Lung (tissue), 12 donors: Measurements from ENCODE around the gene FGF1. TPM values are rescaled to one million over a fixed set of nuclear protein-coding genes. Genes with fewer than 3 reads are reported as not detected.

Experiments used
- ATAC-seq: fragments of 200-7000 bp; cut with Tn5 transposase; one replicate; pipeline ENCODE4 v1.9.1; 2020; ENCODE audit warnings: moderate number of reproducible peaks; ENCODE audit not compliant: insufficient read depth, low FRiP score
- DNase-seq, 3 donors: peaks; one replicate each; pipeline ENCODE4 v3.0.0-alpha.2; 2013 to 2017
- H3K27ac ChIP-seq, 2 donors: one replicate each; pipeline ENCODE4 v1.5.1; 2013; ENCODE audit warnings: mild to moderate bottlenecking in 2 of 2, moderate library complexity in 2 of 2, control low read depth in 1 of 2, inconsistent platforms in 1 of 2, low read depth in 1 of 2, low read length in 1 of 2
- H3K27me3 ChIP-seq, 3 donors: one replicate each; pipeline ENCODE4 v1.5.1; 2013; ENCODE audit warnings: low read length in 2 of 3; ENCODE audit not compliant: control insufficient read depth in 3 of 3, insufficient read depth in 3 of 3
- H3K36me3 ChIP-seq, 4 donors: one replicate each; pipeline ENCODE4 v1.5.1; 2013; ENCODE audit warnings: low read length in 4 of 4, mild to moderate bottlenecking in 1 of 4, moderate library complexity in 1 of 4; ENCODE audit not compliant: control insufficient read depth in 4 of 4, insufficient read depth in 4 of 4
- H3K4me1 ChIP-seq, 5 donors: one replicate each; pipeline ENCODE4 v1.5.1; 2013; ENCODE audit warnings: low read length in 5 of 5, mild to moderate bottlenecking in 2 of 5, moderate library complexity in 1 of 5; ENCODE audit not compliant: control insufficient read depth in 5 of 5, insufficient read depth in 5 of 5
- H3K4me3 ChIP-seq: one replicate; pipeline ENCODE4 v1.5.1; 2013; ENCODE audit warnings: mild to moderate bottlenecking, control low read depth, moderate library complexity
- H3K9ac ChIP-seq, 2 donors: one replicate each; pipeline ENCODE4 v1.5.1; 2013; ENCODE audit warnings: low read length in 2 of 2, control low read depth in 1 of 2; ENCODE audit not compliant: insufficient read depth in 1 of 2
- H3K9me3 ChIP-seq, 4 donors: one replicate each; pipeline ENCODE4 v1.5.1; 2013; ENCODE audit warnings: low read length in 3 of 4, mild to moderate bottlenecking in 1 of 4, moderate library complexity in 1 of 4; ENCODE audit not compliant: control insufficient read depth in 4 of 4, insufficient read depth in 3 of 4
- CTCF ChIP-seq: IDR thresholded peaks from 2 replicates; pipeline ENCODE4 v1.5.1; 2012; ENCODE audit warnings: mild to moderate bottlenecking; ENCODE audit errors: control extremely low read depth, extremely low read depth
- WGBS, 2 donors: extraction: QIAGEN DNeasy Blood & Tissue Kit; methylation state at CpG; one replicate each; pipeline ENCODE4 v1.1.7; 2013; 5-methylcytosine and 5-hydroxymethylcytosine counted together
- polyA plus RNA-seq, 2 donors: library from polyadenylated mRNA; stranded (reverse); fragments of 200-250 nt; gene quantifications; one replicate each; pipeline ENCODE4 v1.2.1, GENCODE V29; 2013
- total RNA-seq, 2 donors: library from RNA; depleted of rRNA in 1 of 2; stranded (reverse); fragments of >200 nt in 1 of 2; gene quantifications; one replicate each; pipeline ENCODE4 v1.2.1, GENCODE V29; 2014 to 2021
- donor health status: control.
- donor health status: control.
- donor health status: Bipolar disorder and iron deficiency.
- donor health status: healthy.
- donor health status: DM: yes; HTN: yes; CAD: no.

FGF1 gene
- total and polyA plus RNA-seq, 4 donors: 0.47 to 1.4 (median 1.0) TPM

GRCh38 chr5:142671266-142671665 is 14.6 kb downstream of the FGF1 start:
- peaks cover 0 to 16% (median 4%) of the 10 kb centered on the region in 5 donors for H3K4me1 ChIP-seq
- H3K36me3 ChIP-seq: no peaks in the 10 kb centered on the region
- H3K9me3 ChIP-seq: no peaks in the 10 kb centered on the region
- no peak overlapping the region for H3K27ac ChIP-seq
- no peak overlapping the region for H3K9ac ChIP-seq
- H3K27me3 ChIP-seq: no peaks in the 10 kb centered on the region
- ATAC-seq (no peak), DNase-seq (peak in 2 of 3 donors; percentile 23 to 29)
- WGBS, 2 donors: 76 to 79% methylated on average over 3 of the region's 3 CpGs
- no peak overlapping the region for H3K4me3 ChIP-seq
- no peak for TF ChIP-seq CTCF

GRCh38 chr5:142670804-142671203 is 15.1 kb downstream of the FGF1 start:
- 76 to 87% methylated on average over 2 of the region's 2 CpGs for WGBS, 2 donors
- no peak for ATAC-seq
- DNase-seq: peak in 2 of 3 donors; percentile 67 to 79
- no peaks in the 10 kb centered on the region for H3K9me3 ChIP-seq
- no peak for TF ChIP-seq CTCF
- no peak overlapping the region for H3K9ac ChIP-seq
- peaks cover 0 to 16% (median 4%) of the 10 kb centered on the region in 5 donors for H3K4me1 ChIP-seq
- H3K27ac ChIP-seq: no peak overlapping the region
- no peaks in the 10 kb centered on the region for H3K27me3 ChIP-seq
- H3K36me3 ChIP-seq: no peaks in the 10 kb centered on the region
- no peak overlapping the region for H3K4me3 ChIP-seq

GRCh38 chr5:142669477-142669876 is 16.4 kb downstream of the FGF1 start:
- TF ChIP-seq CTCF: no peak
- ATAC-seq: no peak

GRCh38 chr5:142668336-142668735 is 17.6 kb downstream of the FGF1 start:
- Histone ChIP-seq H3K27ac (no peak overlapping the region), H3K4me3 (no peak overlapping the region)
- WGBS, 2 donors: 89 to 94% methylated on average over 6 of the region's 6 CpGs

More at GRCh38 chr5:142669477-142669876, 16.4 kb downstream of the FGF1 start:
- WGBS, 2 donors: 86 to 90% methylated on average over 12 of the region's 12 CpGs
- Histone ChIP-seq H3K36me3 (no peaks in the 10 kb centered on the region), H3K4me1 (peaks cover 0 to 16% (median 4%) of the 10 kb centered on the region in 5 donors), H3K9me3 (no peaks in the 10 kb centered on the region), H3K27me3 (no peaks in the 10 kb centered on the region), H3K4me3 (no peak overlapping the region), H3K9ac (no peak overlapping the region), H3K27ac (no peak overlapping the region)
- DNase-seq: no peak

More at GRCh38 chr5:142668336-142668735, 17.6 kb downstream of the FGF1 start:
- ATAC-seq: no peak
- no peaks in the 10 kb centered on the region for H3K9me3 ChIP-seq
- H3K4me1 ChIP-seq: peaks cover 0 to 16% (median 4%) of the 10 kb centered on the region in 5 donors
- H3K9ac ChIP-seq: no peak overlapping the region
- no peaks in the 10 kb centered on the region for H3K27me3 ChIP-seq
- TF ChIP-seq CTCF: no peak
- no peak for DNase-seq
- H3K36me3 ChIP-seq: no peaks in the 10 kb centered on the region
